Endothelial cell of umbilical vein (primary cell): ENCODE results near the gene TCERG1L. TPM values are rescaled to one million over a fixed set of nuclear protein-coding genes. Genes with fewer than 3 reads are reported as not detected.

Experiments
- BruUV-seq: library from RNA; stranded (reverse); fragments of 400-500 nt; replicated peaks from 2 replicates; lab custom pipeline; 2021; lab: Mats Ljungman, UMichigan
- CTCF ChIA-PET: fragments of 300-600, 350-600 bp; sonication (Branson Sonifier 250); formaldehyde crosslinking; loops from one replicate; lab custom pipeline; 2021; ENCODE audit warnings: antibody characterized with exemption, inconsistent platforms; lab: Charles Lee
- POLR2A ChIA-PET: fragments of 300-600, 350-600 bp; sonication (Branson Sonifier 250); formaldehyde crosslinking; loops from one replicate; lab custom pipeline; 2021; ENCODE audit warnings: antibody characterized with exemption, inconsistent platforms; lab: Charles Lee
- DNase-seq: peaks from one replicate; pipeline ENCODE4 v3.0.0-alpha.2; 2011; ENCODE audit warnings: low read depth, low spot score
- FAIRE-seq: peaks from 2 replicates; lab custom pipeline; 2011; peaks lifted over from hg19 to GRCh38; lab: Jason Lieb, UNC
- H2AFZ ChIP-seq: 2 replicates; pipeline ENCODE4 v1.6.0; 2012; ENCODE audit warnings: low read depth, low read length, control low read depth, inconsistent platforms
- H3K27ac ChIP-seq: 2 replicates; pipeline ENCODE4 v1.5.1; 2011; ENCODE audit warnings: low read depth, mild to moderate bottlenecking, control low read depth, low read length, moderate library complexity; ENCODE audit not compliant: insufficient read depth
- H3K27me3 ChIP-seq, 2 experiments: 2 replicates each; pipeline versions ENCODE4 v1.6.0 to v1.6.1; 2011; ENCODE audit warnings: low read length in 2 of 2, mixed read lengths in 1 of 2; ENCODE audit not compliant: control insufficient read depth in 2 of 2, insufficient read depth in 2 of 2
- H3K36me3 ChIP-seq, 2 experiments: 2 replicates in 1 of 2; 3 replicates in 1 of 2; pipeline ENCODE4 v1.5.1; 2011; ENCODE audit warnings: low read length in 2 of 2, mild to moderate bottlenecking in 1 of 2, moderate library complexity in 1 of 2; ENCODE audit not compliant: control insufficient read depth in 2 of 2, insufficient read depth in 2 of 2; ENCODE audit errors: extremely low read depth in 1 of 2
- H3K4me1 ChIP-seq: 3 replicates; pipeline ENCODE4 v1.5.1; 2011; ENCODE audit warnings: mild to moderate bottlenecking, low read length; ENCODE audit not compliant: control insufficient read depth, insufficient read depth; ENCODE audit errors: extremely low read depth
- H3K4me2 ChIP-seq: 2 replicates; pipeline ENCODE4 v1.6.1; 2011; ENCODE audit warnings: low read length, control low read depth, mixed read lengths; ENCODE audit not compliant: insufficient read depth
- H3K4me3 ChIP-seq, 3 experiments: fragments of 200-600 bp in 1 of 3; sonication (generic), shearing (Covaris generic) in 1 of 3; replicated peaks in 1 of 3; 2 replicates each; pipeline ENCODE4 v1.5.1; 2011 to 2016; ENCODE audit warnings: control low read depth in 3 of 3, low read length in 3 of 3, mild to moderate bottlenecking in 2 of 3, inconsistent platforms in 1 of 3, low read depth in 1 of 3, moderate library complexity in 1 of 3; ENCODE audit not compliant: insufficient read depth in 1 of 3
- H3K79me2 ChIP-seq: 2 replicates; pipeline ENCODE4 v1.6.0; 2012; ENCODE audit warnings: low read length, inconsistent platforms; ENCODE audit not compliant: control insufficient read depth, insufficient read depth
- H3K9ac ChIP-seq: replicated peaks from 2 replicates; pipeline ENCODE3; 2011; ENCODE audit warnings: low read length, control low read depth; ENCODE audit not compliant: insufficient read depth; ENCODE audit errors: extremely low read depth
- H3K9me1 ChIP-seq: replicated peaks from 3 replicates; pipeline ENCODE4 v1.6.0; 2011; ENCODE audit warnings: mild to moderate bottlenecking, low read length; ENCODE audit not compliant: control insufficient read depth, insufficient read depth; ENCODE audit errors: extremely low read depth
- H3K9me3 ChIP-seq: replicated peaks from 2 replicates; pipeline ENCODE4 v1.5.1; 2012; ENCODE audit warnings: low read length, inconsistent platforms; ENCODE audit not compliant: control insufficient read depth, insufficient read depth
- H4K20me1 ChIP-seq: replicated peaks from 2 replicates; pipeline ENCODE3; 2011; ENCODE audit warnings: mild to moderate bottlenecking, low read length; ENCODE audit not compliant: control insufficient read depth, insufficient read depth; ENCODE audit errors: extremely low read depth
- CTCF ChIP-seq, 2 donors: IDR thresholded peaks; 1 replicate in 1 of 2; 2 replicates in 1 of 2; pipeline ENCODE4 v1.5.1; 2011; ENCODE audit warnings: low read length in 2 of 2, mild to moderate bottlenecking in 2 of 2, moderate library complexity in 2 of 2, control low read depth in 1 of 2, inconsistent platforms in 1 of 2, low read depth in 1 of 2; ENCODE audit not compliant: insufficient read depth in 1 of 2; ENCODE audit errors: extremely low read depth in 1 of 2
- EZH2 ChIP-seq: IDR thresholded peaks from 2 replicates; pipeline ENCODE4 v1.6.1; 2012; ENCODE audit warnings: borderline replicate concordance, low read depth, mild to moderate bottlenecking, moderate library complexity, low read length, inconsistent platforms; ENCODE audit not compliant: severe bottlenecking
- FOS ChIP-seq: IDR thresholded peaks from 2 replicates; pipeline ENCODE4 v1.6.1; 2011; ENCODE audit warnings: mild to moderate bottlenecking, low read length, moderate library complexity, borderline replicate concordance; ENCODE audit not compliant: insufficient read depth
- GATA2 ChIP-seq: IDR thresholded peaks from 2 replicates; pipeline ENCODE4 v1.7.0; 2011; ENCODE audit warnings: low read depth, mild to moderate bottlenecking, moderate library complexity, mixed read lengths, low read length; ENCODE audit not compliant: insufficient read length, insufficient read depth
- JUN ChIP-seq: IDR thresholded peaks from 2 replicates; pipeline ENCODE4 v1.6.1; 2011; ENCODE audit warnings: borderline replicate concordance, low read depth; ENCODE audit not compliant: insufficient read length, insufficient read depth
- MAX ChIP-seq: IDR thresholded peaks from 2 replicates; pipeline ENCODE4 v1.6.1; 2011; ENCODE audit not compliant: insufficient read depth, insufficient read length
- MYC ChIP-seq: IDR thresholded peaks from one replicate; pipeline ENCODE4 v1.6.1; 2011; ENCODE audit warnings: mild to moderate bottlenecking, low read depth, low read length
- POLR2A ChIP-seq: IDR thresholded peaks from 2 replicates; pipeline ENCODE4 v1.6.1; 2012; ENCODE audit warnings: low read depth, mild to moderate bottlenecking, control low read depth, low read length
- POLR2AphosphoS5 ChIP-seq: IDR thresholded peaks from 2 replicates; pipeline ENCODE4 v1.6.1; 2012; ENCODE audit warnings: low read depth, mild to moderate bottlenecking, control low read depth, low read length, moderate library complexity; ENCODE audit not compliant: insufficient read depth
- dilution Hi-C: fragments of 300-500 bp; cut with MboI; formaldehyde crosslinking; loops from one replicate; pipeline ENCODE4 v1.15.0; 2019; ENCODE audit warnings: low sequenced_read_pairs; ENCODE audit not compliant: extremely low pct_ligation_motif_present
- intact Hi-C: fragments of 100-400 bp; cut with micrococcal nuclease; formaldehyde crosslinking; loops from one replicate; pipeline ENCODE4 v1.10.0; 2022
- polyA plus RNA-seq, 4 experiments: library from polyadenylated mRNA; depleted of rRNA in 3 of 4; stranded (reverse) in 3 of 4; unstranded in 1 of 4; fragments of >200 nt; gene quantifications; 2 replicates each; pipeline versions ENCODE4 v1.2.1 to v1.2.3, GENCODE V29; 2011 to 2012; ENCODE audit warnings: missing spikeins in 1 of 4
- total RNA-seq: library from RNA; stranded (reverse); gene quantifications from 2 replicates; pipeline ENCODE4 v1.2.3, GENCODE V29; 2021

TCERG1L gene
- total and polyA plus RNA-seq, 2 donors (not counting 3 experiments of a cell fraction or from before 2014, with no cell fraction given), result not detected

GRCh38 chr10:131146790-131147189, 164.7 kb downstream of the TCERG1L start:
- Histone ChIP-seq H3K36me3 (no peaks in the 10 kb centered on the region), H3K4me3 (no peak overlapping the region), H3K4me1 (no peaks in the 10 kb centered on the region), H3K9ac (no peak overlapping the region), H3K79me2 (no peaks in the 10 kb centered on the region), H3K27me3 (no peaks in the 10 kb centered on the region), H3K4me2 (no peak overlapping the region), H2AFZ (no peak overlapping the region), H3K9me1 (no peaks in the 10 kb centered on the region), H3K27ac (no peak overlapping the region), H3K9me3 (peaks cover 5% of the 10 kb centered on the region), H4K20me1 (no peaks in the 10 kb centered on the region)
- no TSS peak for BruUV-seq
- intact Hi-C loops (no loop called here), dilution Hi-C loops (no loop called here)
- POLR2A ChIA-PET, result no interaction called here
- FAIRE-seq, result no peak
- CTCF ChIA-PET, result no interaction called here
- DNase-seq, result no peak
- TF ChIP-seq POLR2AphosphoS5 (no peak), MYC (no peak), JUN (no peak), POLR2A (no peak), FOS (no peak), EZH2 (no peak)

DNA sequence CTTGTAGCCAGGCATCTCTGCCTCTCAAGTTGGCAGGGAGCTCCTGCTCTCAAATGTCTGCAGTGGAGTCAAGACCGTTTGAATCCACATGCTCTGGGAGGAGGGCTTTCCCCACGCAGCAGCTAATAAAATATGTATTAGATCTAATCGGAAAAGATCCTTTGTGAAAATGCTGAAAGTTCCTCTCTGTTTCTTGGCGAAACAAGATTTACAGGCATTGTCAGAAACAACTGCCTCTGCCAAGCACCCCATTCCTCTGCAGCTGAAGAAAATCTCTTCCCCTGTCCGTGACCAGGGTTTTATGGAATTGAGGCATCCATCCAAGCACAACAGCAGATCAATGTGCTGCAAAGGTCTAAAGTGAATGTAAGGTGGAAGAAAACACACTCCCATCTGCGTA, 165.8 kb downstream of the TCERG1L start:
- intact Hi-C loops (no loop called here), dilution Hi-C loops (no loop called here)
- Histone ChIP-seq H3K79me2 (no peaks in the 10 kb centered on the region), H3K27me3 (no peaks in the 10 kb centered on the region), H3K36me3 (no peaks in the 10 kb centered on the region), H3K9me1 (no peaks in the 10 kb centered on the region), H3K4me3 (no peak overlapping the region), H4K20me1 (no peaks in the 10 kb centered on the region), H2AFZ (no peak overlapping the region), H3K4me1 (no peaks in the 10 kb centered on the region), H3K9me3 (peaks cover 5% of the 10 kb centered on the region), H3K9ac (no peak overlapping the region), H3K4me2 (no peak overlapping the region), H3K27ac (no peak overlapping the region)
- TF ChIP-seq JUN, result no peak
- TF ChIP-seq EZH2, result no peak
- no peak for TF ChIP-seq MYC
- TF ChIP-seq POLR2AphosphoS5, result no peak
- TF ChIP-seq GATA2, result no peak
- no peak for TF ChIP-seq MAX
- no peak for TF ChIP-seq CTCF (IDR thresholded peaks at IDR 0.05; ENCODE audit: extremely low read depth in 1 of 2, insufficient read depth in 1 of 2, low read depth in 1 of 2, low read length in 2 of 2)
- TF ChIP-seq FOS, result no peak
- TF ChIP-seq POLR2A, result no peak
- BruUV-seq, result no TSS peak
- DNase-seq, result no peak
- POLR2A ChIA-PET, result no interaction called here
- no peak for FAIRE-seq
- CTCF ChIA-PET, result no interaction called here
